ENCODE data around the gene C3orf52.
"Not testable (repeated sequence)": the region's sequence is repeated elsewhere in the genome, so short reads cannot be mapped to it uniquely, and the experiment has no call there.

Gene C3orf52

DNA sequence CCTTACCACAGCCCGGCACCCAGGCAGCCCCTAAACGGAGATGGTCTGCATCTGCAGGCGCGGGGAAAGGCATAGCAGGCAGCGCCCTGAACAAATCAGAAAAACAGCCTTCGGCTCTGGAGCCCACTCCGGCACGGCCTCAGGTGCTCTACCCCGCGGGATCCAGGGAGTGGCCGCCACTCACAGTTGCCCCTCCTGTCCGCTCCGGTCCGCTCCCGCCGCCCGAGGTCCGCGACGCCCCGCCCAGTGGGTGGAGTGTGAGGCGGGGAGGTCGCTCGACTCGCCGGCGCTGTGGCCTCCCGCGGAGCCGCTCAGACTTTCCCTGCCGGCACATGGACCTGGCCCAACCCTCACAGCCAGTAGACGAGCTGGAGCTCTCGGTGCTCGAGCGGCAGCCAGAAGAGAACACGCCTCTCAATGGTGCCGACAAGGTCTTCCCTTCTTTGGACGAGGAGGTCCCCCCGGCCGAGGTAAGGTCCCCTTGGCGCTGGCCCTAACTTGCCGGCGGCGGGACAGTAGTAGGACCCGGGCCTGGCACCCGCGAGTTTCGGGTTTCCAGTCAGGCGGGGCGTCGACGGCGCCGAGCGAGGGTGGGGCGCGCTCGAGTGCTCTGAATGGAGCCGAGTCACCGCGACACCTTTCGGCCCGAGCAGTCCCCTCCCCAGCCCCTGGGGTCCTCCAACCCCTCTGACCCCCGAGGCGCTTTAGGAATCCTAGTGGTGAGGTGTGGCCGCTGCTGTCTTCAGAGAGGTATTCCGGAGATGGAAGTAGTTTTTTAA lies at the start of gene C3orf52:
Gene C3orf52, plus strand, starts transcription at position 314 of the 779 bp plus-strand sequence. Its CDS starts 19 bp downstream, at position 333.
- DNase-seq (ENCODE audit: low read depth in 4 of 4, low spot score in 1 of 4) = peak in 1 of 4 experiments; percentile 43

DNA sequence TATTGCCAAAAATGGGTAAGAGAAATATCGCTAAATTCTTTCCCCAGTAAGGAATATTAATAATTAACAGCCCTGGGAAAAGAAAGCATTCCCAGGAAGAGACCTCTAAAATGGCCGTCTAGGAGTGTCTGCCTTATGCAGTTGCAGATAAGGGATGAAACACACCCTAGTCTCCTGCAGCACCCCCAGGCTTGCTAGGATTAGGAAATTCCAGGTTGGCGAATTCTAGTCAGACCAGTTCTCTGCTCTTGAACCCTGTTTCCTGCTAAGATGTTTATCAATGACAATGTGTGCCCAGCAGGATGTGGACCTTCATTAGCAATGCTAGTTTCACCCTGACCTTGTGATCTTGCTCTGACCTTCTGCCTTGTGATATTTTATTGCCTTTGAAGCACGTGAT lies 49.0 kb upstream of the C3orf52 start:
- not testable (repeated sequence) for DNase-seq (ENCODE audit: low read depth in 4 of 4, low spot score in 1 of 4)

DNA sequence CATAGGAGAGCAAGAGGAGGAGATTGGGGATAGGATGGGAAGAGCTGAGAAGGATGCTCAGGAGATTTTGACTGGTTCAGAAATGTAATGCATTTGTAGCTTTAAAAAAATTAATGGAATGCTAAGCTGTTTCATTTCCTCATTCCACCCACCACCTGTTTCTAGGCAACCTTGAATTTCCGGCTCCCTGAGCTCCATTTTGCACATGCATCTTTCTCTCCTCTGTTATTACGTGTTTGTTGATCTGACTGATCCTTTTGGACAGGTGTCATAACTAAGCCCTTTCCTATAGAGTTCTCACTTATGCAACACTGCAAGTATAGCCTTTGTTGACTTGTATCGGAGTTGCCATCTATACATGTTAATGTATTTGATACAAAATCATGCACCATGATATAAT lies 47.3 kb upstream of the C3orf52 start:
- no peak for DNase-seq (ENCODE audit: low read depth in 4 of 4, low spot score in 1 of 4)

DNA sequence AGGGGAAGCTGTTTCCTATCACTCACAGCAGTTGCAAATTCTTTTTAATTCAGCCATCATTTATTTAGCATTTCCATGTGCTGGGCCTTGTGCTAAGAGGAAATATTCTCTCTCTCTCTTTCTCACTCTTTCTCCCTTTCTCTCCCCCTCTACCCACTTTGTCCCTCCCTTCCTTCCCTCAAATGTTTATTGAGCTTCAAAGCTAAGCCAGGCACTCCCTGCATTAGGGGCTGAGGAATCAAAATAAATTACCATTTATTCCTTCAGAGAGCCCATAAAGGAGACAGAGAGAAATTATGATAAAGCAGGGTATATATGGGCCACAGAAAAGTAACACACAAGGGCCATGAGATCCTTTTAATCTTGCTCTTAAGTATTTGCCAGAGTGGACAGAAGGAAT lies 44.9 kb upstream of the C3orf52 start:
- DNase-seq (ENCODE audit: low read depth in 4 of 4, low spot score in 1 of 4) = no peak

DNA sequence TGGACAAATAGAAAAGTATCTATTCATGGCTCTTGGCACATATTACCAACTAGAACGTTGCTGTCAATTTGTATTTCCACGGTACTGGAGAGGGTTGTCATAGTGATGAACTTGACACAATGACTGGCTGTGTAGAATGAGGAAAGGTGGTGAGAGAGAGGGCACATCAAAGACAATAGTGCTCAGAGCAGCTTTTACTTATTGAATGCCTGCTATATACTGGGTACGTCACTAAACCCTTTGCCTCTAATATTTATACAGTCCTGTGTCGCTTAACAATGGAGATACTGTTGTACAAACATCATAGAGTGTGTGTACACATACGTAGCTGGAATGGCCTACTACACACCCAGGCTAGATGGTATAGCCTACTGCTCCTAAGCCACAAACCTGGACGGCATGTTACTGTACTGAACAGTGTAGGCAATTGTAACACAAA lies 43.3 kb upstream of the C3orf52 start:
- no peak for DNase-seq (ENCODE audit: low read depth in 4 of 4, low spot score in 1 of 4)

DNA sequence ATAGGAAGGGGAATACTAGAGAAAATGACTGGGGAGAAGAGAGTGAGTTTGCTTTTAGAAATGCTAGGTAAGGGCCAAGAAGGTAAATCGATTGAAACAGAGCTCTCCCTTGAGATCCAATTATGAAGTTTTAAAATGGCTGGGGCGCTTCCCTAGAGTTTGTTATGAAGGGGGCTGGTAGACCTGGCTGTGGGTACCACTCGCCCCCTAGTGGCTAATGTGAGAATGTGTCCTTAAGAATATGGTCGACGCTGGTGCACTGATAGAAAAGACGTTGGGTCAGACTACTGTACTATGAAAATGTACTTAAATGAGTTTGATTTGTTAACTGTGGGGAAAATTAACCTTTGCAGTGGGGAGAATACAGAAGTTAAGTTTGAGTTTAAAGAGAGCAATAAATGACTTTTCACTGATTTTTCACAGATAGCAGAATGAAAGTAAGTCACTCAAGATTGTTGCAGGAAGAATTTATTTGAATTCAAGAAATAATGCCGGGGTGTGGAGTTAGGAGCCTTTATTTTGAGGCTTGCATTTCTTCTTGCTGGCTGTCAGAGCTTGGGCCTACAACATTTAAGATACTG lies 42.5 kb upstream of the C3orf52 start:
- DNase-seq (ENCODE audit: low read depth in 4 of 4, low spot score in 1 of 4) = peak in 3 of 4 experiments; percentile 5 to 23 (median 14)

DNA sequence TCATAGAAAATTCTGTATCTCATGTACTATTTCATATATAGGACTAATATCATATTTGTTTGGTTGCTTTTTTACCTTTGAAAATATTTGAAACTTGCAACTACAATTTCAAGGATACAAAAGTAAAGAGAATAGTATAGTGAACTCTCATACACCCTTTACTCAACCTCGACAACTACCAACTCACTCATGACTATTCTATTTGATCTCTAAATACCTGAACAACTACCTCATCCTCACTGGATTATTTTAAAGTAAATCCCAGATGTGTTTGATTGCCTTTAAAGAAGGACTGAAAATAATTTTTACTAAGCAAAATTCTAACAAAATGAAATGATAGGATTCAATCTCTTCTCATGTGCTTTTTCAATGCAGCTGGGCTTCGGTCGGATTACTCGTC lies 39.6 kb upstream of the C3orf52 start:
- no peak for DNase-seq (ENCODE audit: low read depth in 4 of 4, low spot score in 1 of 4)

DNA sequence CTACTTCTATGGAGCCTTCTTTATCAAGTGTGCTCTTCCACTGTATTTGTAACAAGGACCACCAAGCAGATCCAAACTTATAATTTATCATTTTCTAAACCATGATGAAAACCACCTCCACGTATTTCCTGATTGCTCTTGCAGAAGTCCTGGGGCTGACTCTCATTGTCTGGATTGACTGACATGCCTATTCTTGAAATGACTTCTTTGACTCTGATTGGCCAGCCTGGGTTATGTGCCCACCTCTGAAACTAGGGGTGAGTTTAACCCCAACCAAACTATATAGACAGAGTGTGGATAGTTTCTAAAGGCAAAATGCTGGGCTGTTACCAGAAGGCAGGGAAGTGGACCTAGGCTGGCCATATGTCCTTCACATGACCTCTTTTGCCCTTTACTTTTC lies 38.9 kb upstream of the C3orf52 start:
- no peak for DNase-seq (ENCODE audit: low read depth in 4 of 4, low spot score in 1 of 4)

DNA sequence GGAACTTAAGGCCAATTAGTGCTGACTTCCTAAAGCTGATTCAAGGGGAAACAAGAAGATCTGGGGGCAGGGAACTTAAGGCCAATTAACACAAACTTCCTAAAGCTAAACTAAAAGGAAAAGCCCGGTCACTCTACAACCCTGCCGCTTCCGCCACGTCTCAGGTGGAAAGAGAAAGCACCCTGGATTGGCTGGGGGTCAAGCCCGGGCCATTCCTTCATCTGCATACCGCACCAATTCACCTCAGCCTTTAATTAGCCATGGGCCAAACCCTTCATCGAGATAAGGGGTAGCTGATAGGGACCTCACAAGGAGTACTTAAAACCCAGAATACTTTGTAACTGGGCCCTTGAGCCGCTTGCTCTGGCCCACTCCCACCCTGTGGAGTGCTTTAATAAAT lies 37.3 kb upstream of the C3orf52 start:
- DNase-seq (ENCODE audit: low read depth in 4 of 4, low spot score in 1 of 4) = no peak

- DNase-seq (ENCODE audit: low read depth in 4 of 4, low spot score in 1 of 4) = no peak
Measured at GRCh38 chr3:112053229-112053628, 33.0 kb upstream of the C3orf52 start.

- no peak for DNase-seq (ENCODE audit: low read depth in 4 of 4, low spot score in 1 of 4)
Measured at GRCh38 chr3:112056451-112056929, 29.7 kb upstream of the C3orf52 start.

GRCh38 chr3:112059497-112059896 lies 26.7 kb upstream of the C3orf52 start:
- DNase-seq (ENCODE audit: low read depth in 4 of 4, low spot score in 1 of 4) = no peak

- no peak for DNase-seq (ENCODE audit: low read depth in 4 of 4, low spot score in 1 of 4)
Measured at GRCh38 chr3:112061152-112061551, 25.0 kb upstream of the C3orf52 start.

DNA sequence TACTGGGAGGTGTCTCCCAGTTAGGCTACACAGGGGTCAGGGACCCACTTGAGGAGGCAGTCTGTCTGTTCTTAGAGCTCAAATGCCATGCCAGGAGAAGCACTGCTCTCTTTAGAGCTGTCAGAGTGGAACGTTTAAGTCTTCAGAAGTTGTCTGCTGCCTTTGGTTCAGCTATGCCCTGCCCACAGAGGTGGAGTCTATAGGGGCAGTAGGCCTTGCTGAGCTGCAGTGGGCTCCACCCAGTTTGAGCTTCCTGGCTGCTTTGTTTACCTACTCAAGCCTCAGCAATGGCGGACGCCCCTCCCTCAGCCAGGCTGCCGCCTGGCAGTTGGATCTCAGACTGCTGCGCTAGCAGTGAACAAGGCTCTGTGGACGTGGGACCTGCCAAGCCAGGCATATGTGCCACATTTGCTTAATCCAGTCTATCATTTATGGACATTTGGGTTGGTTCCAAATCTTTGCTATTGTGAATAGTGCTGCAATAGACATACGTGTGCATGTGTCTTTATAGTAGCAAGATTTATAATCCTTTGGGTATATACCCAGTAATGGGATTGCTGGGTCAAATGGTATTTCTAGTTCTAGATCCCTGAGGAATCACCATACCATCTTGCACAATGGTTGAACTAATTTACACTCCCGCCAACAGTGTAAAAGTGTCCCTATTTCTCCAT lies 13.7 kb upstream of the C3orf52 start:
- peak in 1 of 4 experiments; percentile 5 for DNase-seq (ENCODE audit: low read depth in 4 of 4, low spot score in 1 of 4)

DNA sequence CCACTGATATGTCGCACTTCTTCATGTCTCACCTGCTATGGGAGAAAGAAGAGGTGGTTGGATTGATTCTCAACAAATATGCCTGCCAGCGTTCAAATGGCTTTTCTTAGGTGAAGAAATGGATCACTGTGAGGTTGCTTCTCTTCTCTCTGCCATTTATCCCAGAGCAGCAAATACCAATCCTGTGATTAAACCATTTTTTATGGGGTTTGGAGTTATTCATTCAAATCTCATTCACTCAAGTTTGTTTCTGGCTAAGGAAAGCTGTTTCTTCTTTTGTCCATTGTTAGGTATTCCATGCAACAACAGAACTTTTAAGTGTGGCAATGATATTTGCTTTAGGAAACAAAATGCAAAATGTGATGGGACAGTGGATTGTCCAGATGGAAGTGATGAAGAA lies 12.2 kb upstream of the C3orf52 start:
- DNase-seq (ENCODE audit: low read depth in 4 of 4, low spot score in 1 of 4) = no peak

DNA sequence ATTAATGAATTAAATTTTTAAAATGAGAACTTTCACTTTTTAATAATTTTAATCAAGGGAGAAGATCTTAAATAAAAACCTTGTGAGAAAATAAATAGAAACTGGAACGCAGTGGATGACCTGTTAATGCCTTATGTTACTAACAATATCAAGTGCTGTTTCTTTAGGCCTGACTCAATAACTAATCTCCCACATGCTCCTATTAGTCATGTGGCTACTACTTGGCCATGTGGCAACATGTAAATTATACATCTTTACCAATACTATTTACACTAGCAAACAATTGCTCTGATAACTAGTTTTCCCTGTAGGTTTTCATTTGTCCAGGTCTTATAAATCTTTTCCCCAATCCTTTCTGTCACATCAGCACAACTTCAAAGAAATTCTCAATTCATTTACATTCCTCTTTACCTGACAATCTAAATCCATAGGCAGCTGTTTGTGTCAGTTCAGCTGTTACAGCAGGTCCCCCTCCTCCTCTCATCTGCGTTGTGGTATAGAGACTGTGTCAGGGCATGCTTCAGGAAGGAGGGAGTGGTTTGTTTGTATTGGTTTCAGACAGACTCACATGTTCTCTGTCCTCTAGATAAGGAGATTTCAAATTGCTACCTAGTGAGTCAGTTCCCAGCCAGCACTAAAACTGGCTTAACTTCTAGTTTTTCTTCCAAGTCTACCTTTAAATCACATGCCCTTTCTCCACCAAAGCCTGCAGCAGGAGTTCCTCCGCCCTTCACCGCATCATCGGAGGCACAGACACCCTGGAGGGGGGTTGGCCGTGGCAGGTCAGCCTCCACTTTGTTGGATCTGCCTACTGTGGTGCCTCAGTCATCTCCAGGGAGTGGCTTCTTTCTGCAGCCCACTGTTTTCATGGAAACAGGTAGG lies 11.3 kb upstream of the C3orf52 start:
- no peak for DNase-seq (ENCODE audit: low read depth in 4 of 4, low spot score in 1 of 4)

DNA sequence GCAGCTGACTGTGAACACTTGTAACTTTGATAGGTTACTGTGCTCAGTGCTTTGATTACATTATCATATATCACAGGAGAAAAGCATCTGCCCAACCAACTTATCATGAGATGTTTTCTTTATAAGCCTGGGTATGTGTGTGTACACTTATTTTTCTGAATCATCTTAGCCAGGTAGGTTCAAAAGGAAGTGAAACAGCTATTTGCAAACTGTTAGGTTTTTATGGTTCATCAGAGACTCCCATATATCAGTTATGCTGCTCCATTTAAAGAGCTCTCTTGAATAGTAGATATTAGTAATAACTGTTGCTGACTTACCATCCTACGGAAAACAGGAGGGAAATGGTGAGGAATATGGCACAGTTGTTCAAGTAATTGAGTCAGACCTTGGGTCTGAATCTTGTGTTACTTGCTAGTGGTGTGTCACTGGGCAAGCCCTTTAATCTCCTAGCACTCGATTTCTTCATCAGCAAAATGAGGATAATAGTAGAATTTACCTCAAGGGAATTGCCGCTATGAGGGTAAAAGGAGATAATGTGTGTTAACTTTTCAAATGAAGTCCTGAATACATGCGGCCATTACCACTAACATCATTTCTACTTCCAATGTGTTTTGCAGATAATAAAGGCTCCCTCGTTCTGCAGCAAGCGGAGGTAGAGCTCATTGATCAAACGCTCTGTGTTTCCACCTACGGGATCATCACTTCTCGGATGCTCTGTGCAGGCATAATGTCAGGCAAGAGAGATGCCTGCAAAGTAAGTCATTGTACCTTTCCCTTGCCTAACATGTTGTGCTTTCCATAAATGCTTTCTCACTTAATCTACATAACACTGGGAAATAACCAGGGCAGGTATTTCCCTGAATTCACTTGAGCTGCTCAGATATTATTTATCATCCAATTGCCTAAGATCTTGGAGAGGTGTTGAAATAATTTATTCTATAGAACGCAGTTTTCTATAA lies 7.8 kb upstream of the C3orf52 start:
- DNase-seq (ENCODE audit: low read depth in 4 of 4, low spot score in 1 of 4) = no peak

DNA sequence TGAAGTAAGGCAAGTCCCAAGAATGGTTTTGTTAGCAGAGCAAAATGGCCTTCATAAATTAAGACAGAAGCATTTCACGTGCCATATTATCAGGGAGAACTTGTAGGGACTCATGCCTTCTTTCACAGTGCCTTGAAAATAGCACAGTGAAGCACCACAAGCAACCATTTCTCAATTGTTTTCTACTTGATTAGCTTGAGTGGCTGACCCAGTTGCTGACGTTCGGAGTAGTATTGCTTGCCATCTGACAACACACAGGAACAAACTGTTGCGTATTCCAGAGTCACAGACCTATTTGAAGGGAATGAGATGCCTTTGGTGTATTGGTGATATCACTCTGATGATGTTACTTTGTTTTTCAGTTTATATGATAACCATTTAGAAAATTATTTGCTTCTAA lies 3.0 kb upstream of the C3orf52 start:
- no peak for DNase-seq (ENCODE audit: low read depth in 4 of 4, low spot score in 1 of 4)

GRCh38 chr3:112084980-112085705 lies 1.0 kb upstream of the C3orf52 start:
- no peak for DNase-seq (ENCODE audit: low read depth in 4 of 4, low spot score in 1 of 4)

All from stimulated activated CD4-positive, alpha-beta T cell treated with anti-CD3 and anti-CD28 coated beads, Interleukin-1b, Interleukin-23, amount 100 ng/mL, for 24 hours (primary cell).